Measurements from ENCODE around the gene CFAP97.
"Not testable (repeated sequence)": the region's sequence is repeated elsewhere in the genome, so short reads cannot be mapped to it uniquely, and the experiment has no call there.

CFAP97 gene

GRCh38 chr4:185138161-185138560 lies 65.6 kb downstream of the CFAP97 start:
- no peak for FAIRE-seq

- FAIRE-seq, result no peak
Measured at GRCh38 chr4:185137233-185137925, 66.4 kb downstream of the CFAP97 start.

- FAIRE-seq, result no peak
Measured at GRCh38 chr4:185134307-185134869, 69.4 kb downstream of the CFAP97 start.

- no peak for FAIRE-seq
Measured at GRCh38 chr4:185128272-185129119, 75.3 kb downstream of the CFAP97 start.

GRCh38 chr4:185127021-185127925 lies 76.5 kb downstream of the CFAP97 start:
- no peak for FAIRE-seq

GRCh38 chr4:185124006-185124405 lies 79.8 kb downstream of the CFAP97 start:
- no peak for FAIRE-seq

- no peak for FAIRE-seq
Measured at GRCh38 chr4:185122681-185123345, 81.0 kb downstream of the CFAP97 start.

- no peak for FAIRE-seq
Measured at GRCh38 chr4:185120631-185120946, 83.2 kb downstream of the CFAP97 start.

- FAIRE-seq, result no peak
Measured at GRCh38 chr4:185119927-185120630, 83.7 kb downstream of the CFAP97 start.

GRCh38 chr4:185119467-185119866 lies 84.3 kb downstream of the CFAP97 start:
- FAIRE-seq, result not testable (repeated sequence)

- FAIRE-seq, result no peak
Measured at GRCh38 chr4:185118876-185119275, 84.9 kb downstream of the CFAP97 start.

- no peak for FAIRE-seq
Measured at GRCh38 chr4:185117300-185117934, 86.4 kb downstream of the CFAP97 start.

- FAIRE-seq, result no peak
Measured at GRCh38 chr4:185115827-185116232, 88.0 kb downstream of the CFAP97 start.

- FAIRE-seq, result no peak
Measured at GRCh38 chr4:185113340-185113739, 90.5 kb downstream of the CFAP97 start.

GRCh38 chr4:185112104-185112503 lies 91.7 kb downstream of the CFAP97 start:
- no peak for FAIRE-seq

- FAIRE-seq, result no peak
Measured at GRCh38 chr4:185110375-185110823, 93.4 kb downstream of the CFAP97 start.

GRCh38 chr4:185109736-185110135 lies 94.1 kb downstream of the CFAP97 start:
- no peak for FAIRE-seq

Measured in colon (tissue), 2 donors.